Measurements from ENCODE around the gene PPY.

The PPY gene

GRCh38 chr17:43949781-43950180 lies 7.5 kb upstream of the PPY start:
- TF ChIP-seq TAF1 (IDR thresholded peaks at IDR 0.05; ENCODE audit: borderline replicate concordance, insufficient read depth, low read length): no peak
- TF ChIP-seq, protein P1, sequence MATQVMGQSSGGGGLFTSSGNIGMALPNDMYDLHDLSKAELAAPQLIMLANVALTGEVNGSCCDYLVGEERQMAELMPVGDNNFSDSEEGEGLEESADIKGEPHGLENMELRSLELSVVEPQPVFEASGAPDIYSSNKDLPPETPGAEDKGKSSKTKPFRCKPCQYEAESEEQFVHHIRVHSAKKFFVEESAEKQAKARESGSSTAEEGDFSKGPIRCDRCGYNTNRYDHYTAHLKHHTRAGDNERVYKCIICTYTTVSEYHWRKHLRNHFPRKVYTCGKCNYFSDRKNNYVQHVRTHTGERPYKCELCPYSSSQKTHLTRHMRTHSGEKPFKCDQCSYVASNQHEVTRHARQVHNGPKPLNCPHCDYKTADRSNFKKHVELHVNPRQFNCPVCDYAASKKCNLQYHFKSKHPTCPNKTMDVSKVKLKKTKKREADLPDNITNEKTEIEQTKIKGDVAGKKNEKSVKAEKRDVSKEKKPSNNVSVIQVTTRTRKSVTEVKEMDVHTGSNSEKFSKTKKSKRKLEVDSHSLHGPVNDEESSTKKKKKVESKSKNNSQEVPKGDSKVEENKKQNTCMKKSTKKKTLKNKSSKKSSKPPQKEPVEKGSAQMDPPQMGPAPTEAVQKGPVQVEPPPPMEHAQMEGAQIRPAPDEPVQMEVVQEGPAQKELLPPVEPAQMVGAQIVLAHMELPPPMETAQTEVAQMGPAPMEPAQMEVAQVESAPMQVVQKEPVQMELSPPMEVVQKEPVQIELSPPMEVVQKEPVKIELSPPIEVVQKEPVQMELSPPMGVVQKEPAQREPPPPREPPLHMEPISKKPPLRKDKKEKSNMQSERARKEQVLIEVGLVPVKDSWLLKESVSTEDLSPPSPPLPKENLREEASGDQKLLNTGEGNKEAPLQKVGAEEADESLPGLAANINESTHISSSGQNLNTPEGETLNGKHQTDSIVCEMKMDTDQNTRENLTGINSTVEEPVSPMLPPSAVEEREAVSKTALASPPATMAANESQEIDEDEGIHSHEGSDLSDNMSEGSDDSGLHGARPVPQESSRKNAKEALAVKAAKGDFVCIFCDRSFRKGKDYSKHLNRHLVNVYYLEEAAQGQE (IDR thresholded peaks at IDR 0.05; ENCODE audit: insufficient read depth in 1 of 2, low read depth in 2 of 2, low read length in 2 of 2): no peak

DNA sequence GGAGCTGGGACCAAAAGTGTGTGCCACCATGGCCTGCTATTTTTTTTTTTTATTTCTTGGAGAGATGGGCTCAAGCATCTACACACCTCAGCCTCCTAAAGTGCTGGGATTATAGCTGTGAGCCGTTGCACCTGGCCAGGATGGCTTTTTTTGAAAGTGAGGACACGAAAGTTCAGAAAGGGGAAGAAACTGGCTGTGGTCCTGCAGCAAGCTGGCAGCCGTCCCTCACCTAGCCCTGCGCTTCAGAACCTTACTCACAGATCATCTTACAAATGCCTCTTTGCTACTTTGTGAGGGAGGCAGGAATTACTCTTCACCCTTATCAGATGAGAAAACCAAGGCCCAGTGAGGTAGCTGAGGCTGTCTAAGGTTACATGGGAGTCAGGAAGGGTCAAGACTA lies 4.5 kb upstream of the PPY start:
- TF ChIP-seq POLR2AphosphoS5 (IDR thresholded peaks at IDR 0.05; ENCODE audit: low read depth, low read length) (no peak), FOXP2 (optimal IDR thresholded peaks at IDR 0.05; ENCODE audit: borderline replicate concordance, extremely low read depth, extremely low read length, insufficient read depth) (no peak), SIN3A (IDR thresholded peaks at IDR 0.05; ENCODE audit: borderline replicate concordance, insufficient read depth, low read length) (no peak), TAF1 (IDR thresholded peaks at IDR 0.05; ENCODE audit: borderline replicate concordance, insufficient read depth, low read length) (no peak)
- TF ChIP-seq, protein P1 (IDR thresholded peaks at IDR 0.05; ENCODE audit: insufficient read depth in 1 of 2, low read depth in 2 of 2, low read length in 2 of 2): no peak

GRCh38 chr17:43945074-43945829 lies 3.0 kb upstream of the PPY start:
- no peak for TF ChIP-seq FOXP2 (optimal IDR thresholded peaks at IDR 0.05; ENCODE audit: borderline replicate concordance, extremely low read depth, extremely low read length, insufficient read depth)
- TF ChIP-seq, protein P1 (IDR thresholded peaks at IDR 0.05; ENCODE audit: insufficient read depth in 1 of 2, low read depth in 2 of 2, low read length in 2 of 2): no peak
- no peak for TF ChIP-seq SIN3A (IDR thresholded peaks at IDR 0.05; ENCODE audit: borderline replicate concordance, insufficient read depth, low read length)
- TF ChIP-seq TAF1 (IDR thresholded peaks at IDR 0.05; ENCODE audit: borderline replicate concordance, insufficient read depth, low read length): no peak
- no peak for TF ChIP-seq POLR2AphosphoS5 (IDR thresholded peaks at IDR 0.05; ENCODE audit: low read depth, low read length)

- TF ChIP-seq, protein P1 (IDR thresholded peaks at IDR 0.05; ENCODE audit: insufficient read depth in 1 of 2, low read depth in 2 of 2, low read length in 2 of 2): no peak
- no peak for TF ChIP-seq FOXP2 (optimal IDR thresholded peaks at IDR 0.05; ENCODE audit: borderline replicate concordance, extremely low read depth, extremely low read length, insufficient read depth)
- TF ChIP-seq POLR2AphosphoS5 (IDR thresholded peaks at IDR 0.05; ENCODE audit: low read depth, low read length): no peak
- no peak for TF ChIP-seq TAF1 (IDR thresholded peaks at IDR 0.05; ENCODE audit: borderline replicate concordance, insufficient read depth, low read length)
- TF ChIP-seq SIN3A (IDR thresholded peaks at IDR 0.05; ENCODE audit: borderline replicate concordance, insufficient read depth, low read length): no peak
These were observed 1.6 kb downstream of the PPY start for GRCh38 chr17:43940630-43941029.

GRCh38 chr17:43939886-43940285 lies 2.4 kb downstream of the PPY start:
- TF ChIP-seq FOXP2 (optimal IDR thresholded peaks at IDR 0.05; ENCODE audit: borderline replicate concordance, extremely low read depth, extremely low read length, insufficient read depth) (no peak), SIN3A (IDR thresholded peaks at IDR 0.05; ENCODE audit: borderline replicate concordance, insufficient read depth, low read length) (no peak), POLR2AphosphoS5 (IDR thresholded peaks at IDR 0.05; ENCODE audit: low read depth, low read length) (no peak), TAF1 (IDR thresholded peaks at IDR 0.05; ENCODE audit: borderline replicate concordance, insufficient read depth, low read length) (no peak)
- TF ChIP-seq, protein P1 (IDR thresholded peaks at IDR 0.05; ENCODE audit: insufficient read depth in 1 of 2, low read depth in 2 of 2, low read length in 2 of 2): no peak
